ENCODE measurements around the gene COPG2. TPM values are rescaled to one million over a fixed set of nuclear protein-coding genes. Genes with fewer than 3 reads are reported as not detected.
A peak's percentile ranks its signal among the peaks of the same experiment; 100 is the strongest.

COPG2 gene
- polyA plus RNA-seq, 1 of the 3 experiments (the other 2 are of a cell fraction) = 44.3 TPM

GRCh38 chr7:130649004-130649790 is 19.4 kb downstream of the COPG2 start:
- Histone ChIP-seq H3K9me3 (no peaks in the 10 kb centered on the region), H3F3A (replicated peaks; ENCODE audit: insufficient read depth) (peaks cover 17% of the 10 kb centered on the region), H3K36me3 (replicated peaks in 1 of 2; ENCODE audit: control insufficient read depth in 1 of 2, insufficient read depth in 2 of 2, low read length in 1 of 2) (peaks cover 56 to 58% of the 10 kb centered on the region in 2 experiments), H3K4me2 (no peak overlapping the region), H2AFZ (ENCODE audit: low read depth) (no peak overlapping the region), H3K79me2 (ENCODE audit: insufficient read depth) (no peaks in the 10 kb centered on the region), H3K4me3 (ENCODE audit: low read depth in 2 of 2, low read length in 1 of 2) (no peak overlapping the region), H3K9me2 (peaks cover 7% of the 10 kb centered on the region; the same call in 1 of the 2 replicates), H4K20me1 (ENCODE audit: insufficient read depth) (no peaks in the 10 kb centered on the region), H3K4me1 (ENCODE audit: control insufficient read depth in 1 of 2, insufficient read depth in 2 of 2, low read depth in 1 of 2, low read length in 1 of 2) (no peaks in the 10 kb centered on the region), H3K27ac (ENCODE audit: low read depth in 2 of 2, low read length in 1 of 2) (peak overlapping the region in 1 of 2 experiments; percentile 37; a peak in 2 of 4 replicates), H3K9ac (no peak overlapping the region), H3K27me3 (ENCODE audit: insufficient read depth) (no peaks in the 10 kb centered on the region)
- TF ChIP-seq FOXM1 (IDR thresholded peaks at IDR 0.05; ENCODE audit: low read depth) (no peak), JUND (IDR thresholded peaks at IDR 0.05) (peak; percentile 52), TEAD4 (IDR thresholded peaks at IDR 0.05; ENCODE audit: borderline replicate concordance, insufficient read depth) (no peak), RFX5 (IDR thresholded peaks at IDR 0.05; ENCODE audit: low read length) (no peak), FOSL2 (IDR thresholded peaks at IDR 0.05; ENCODE audit: borderline replicate concordance, low read depth) (peak; percentile 72; the same call in 1 of the 2 replicates), USF1 (IDR thresholded peaks at IDR 0.05; ENCODE audit: borderline replicate concordance, low read depth) (no peak), NFIC (IDR thresholded peaks at IDR 0.05; ENCODE audit: borderline replicate concordance) (no peak), RXRA (IDR thresholded peaks at IDR 0.05; ENCODE audit: borderline replicate concordance, low read depth) (peak; percentile 40; the same call in 1 of the 2 replicates), MEF2A (IDR thresholded peaks at IDR 0.05; ENCODE audit: borderline replicate concordance, low read depth) (peak; percentile 71; the same call in 1 of the 2 replicates), GABPA (IDR thresholded peaks at IDR 0.05; ENCODE audit: low read depth) (no peak), ELF1 (IDR thresholded peaks at IDR 0.05) (no peak)
- TF ChIP-seq, protein P1, sequence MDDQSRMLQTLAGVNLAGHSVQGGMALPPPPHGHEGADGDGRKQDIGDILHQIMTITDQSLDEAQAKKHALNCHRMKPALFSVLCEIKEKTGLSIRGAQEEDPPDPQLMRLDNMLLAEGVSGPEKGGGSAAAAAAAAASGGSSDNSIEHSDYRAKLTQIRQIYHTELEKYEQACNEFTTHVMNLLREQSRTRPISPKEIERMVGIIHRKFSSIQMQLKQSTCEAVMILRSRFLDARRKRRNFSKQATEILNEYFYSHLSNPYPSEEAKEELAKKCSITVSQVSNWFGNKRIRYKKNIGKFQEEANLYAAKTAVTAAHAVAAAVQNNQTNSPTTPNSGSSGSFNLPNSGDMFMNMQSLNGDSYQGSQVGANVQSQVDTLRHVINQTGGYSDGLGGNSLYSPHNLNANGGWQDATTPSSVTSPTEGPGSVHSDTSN (IDR thresholded peaks at IDR 0.05) = no peak
- DNase-seq = no peak
- ChIA-PET POLR2A (no interaction called here), CTCF (interaction anchor here (0.7 kb wide), 1 partner anchor 109 kb away, joined by 3 read pairs; no protein-coding TSS in a partner anchor)
- WGBS (ENCODE audit: low lambda C conversion rate) = 84% methylated on average over 4 of the region's 4 CpGs

GRCh38 chr7:130648580-130648979 is 20.0 kb downstream of the COPG2 start:
- Histone ChIP-seq H3K4me3 (ENCODE audit: low read depth in 2 of 2, low read length in 1 of 2) (no peak overlapping the region), H2AFZ (ENCODE audit: low read depth) (no peak overlapping the region), H3K9me2 (peaks cover 7% of the 10 kb centered on the region; the same call in 1 of the 2 replicates), H3F3A (replicated peaks; ENCODE audit: insufficient read depth) (peaks cover 17% of the 10 kb centered on the region), H3K4me1 (ENCODE audit: control insufficient read depth in 1 of 2, insufficient read depth in 2 of 2, low read depth in 1 of 2, low read length in 1 of 2) (no peaks in the 10 kb centered on the region), H3K9ac (no peak overlapping the region), H3K27me3 (ENCODE audit: insufficient read depth) (no peaks in the 10 kb centered on the region), H4K20me1 (ENCODE audit: insufficient read depth) (no peaks in the 10 kb centered on the region), H3K27ac (ENCODE audit: low read depth in 2 of 2, low read length in 1 of 2) (peak overlapping the region in 1 of 2 experiments; percentile 37; a peak in 2 of 4 replicates), H3K9me3 (no peaks in the 10 kb centered on the region), H3K79me2 (ENCODE audit: insufficient read depth) (no peaks in the 10 kb centered on the region), H3K4me2 (no peak overlapping the region), H3K36me3 (replicated peaks in 1 of 2; ENCODE audit: control insufficient read depth in 1 of 2, insufficient read depth in 2 of 2, low read length in 1 of 2) (peaks cover 54 to 55% of the 10 kb centered on the region in 2 experiments)
- DNase-seq = no peak
- POLR2A ChIA-PET = no interaction called here
- 95% methylated on average over 5 of the region's 5 CpGs for WGBS (ENCODE audit: low lambda C conversion rate)
- CTCF ChIA-PET = interaction anchor here (0.7 kb wide), 1 partner anchor 110 kb away, joined by 3 read pairs; no protein-coding TSS in a partner anchor
- TF ChIP-seq GABPA (IDR thresholded peaks at IDR 0.05; ENCODE audit: low read depth) (no peak), TEAD4 (IDR thresholded peaks at IDR 0.05; ENCODE audit: borderline replicate concordance, insufficient read depth) (no peak), MEF2A (IDR thresholded peaks at IDR 0.05; ENCODE audit: borderline replicate concordance, low read depth) (no peak), EP300 (IDR thresholded peaks at IDR 0.05; ENCODE audit: borderline replicate concordance in 1 of 2, low read depth in 1 of 2, low read length in 1 of 2) (no peak), USF2 (IDR thresholded peaks at IDR 0.05; ENCODE audit: borderline replicate concordance, low read depth, low read length) (no peak), CHD2 (IDR thresholded peaks at IDR 0.05; ENCODE audit: low read length, partially characterized antibody) (no peak), FOSL2 (IDR thresholded peaks at IDR 0.05; ENCODE audit: borderline replicate concordance, low read depth) (no peak), TAF1 (IDR thresholded peaks at IDR 0.05; ENCODE audit: borderline replicate concordance, low read depth, low read length) (no peak)
- TF ChIP-seq, protein P2, sequence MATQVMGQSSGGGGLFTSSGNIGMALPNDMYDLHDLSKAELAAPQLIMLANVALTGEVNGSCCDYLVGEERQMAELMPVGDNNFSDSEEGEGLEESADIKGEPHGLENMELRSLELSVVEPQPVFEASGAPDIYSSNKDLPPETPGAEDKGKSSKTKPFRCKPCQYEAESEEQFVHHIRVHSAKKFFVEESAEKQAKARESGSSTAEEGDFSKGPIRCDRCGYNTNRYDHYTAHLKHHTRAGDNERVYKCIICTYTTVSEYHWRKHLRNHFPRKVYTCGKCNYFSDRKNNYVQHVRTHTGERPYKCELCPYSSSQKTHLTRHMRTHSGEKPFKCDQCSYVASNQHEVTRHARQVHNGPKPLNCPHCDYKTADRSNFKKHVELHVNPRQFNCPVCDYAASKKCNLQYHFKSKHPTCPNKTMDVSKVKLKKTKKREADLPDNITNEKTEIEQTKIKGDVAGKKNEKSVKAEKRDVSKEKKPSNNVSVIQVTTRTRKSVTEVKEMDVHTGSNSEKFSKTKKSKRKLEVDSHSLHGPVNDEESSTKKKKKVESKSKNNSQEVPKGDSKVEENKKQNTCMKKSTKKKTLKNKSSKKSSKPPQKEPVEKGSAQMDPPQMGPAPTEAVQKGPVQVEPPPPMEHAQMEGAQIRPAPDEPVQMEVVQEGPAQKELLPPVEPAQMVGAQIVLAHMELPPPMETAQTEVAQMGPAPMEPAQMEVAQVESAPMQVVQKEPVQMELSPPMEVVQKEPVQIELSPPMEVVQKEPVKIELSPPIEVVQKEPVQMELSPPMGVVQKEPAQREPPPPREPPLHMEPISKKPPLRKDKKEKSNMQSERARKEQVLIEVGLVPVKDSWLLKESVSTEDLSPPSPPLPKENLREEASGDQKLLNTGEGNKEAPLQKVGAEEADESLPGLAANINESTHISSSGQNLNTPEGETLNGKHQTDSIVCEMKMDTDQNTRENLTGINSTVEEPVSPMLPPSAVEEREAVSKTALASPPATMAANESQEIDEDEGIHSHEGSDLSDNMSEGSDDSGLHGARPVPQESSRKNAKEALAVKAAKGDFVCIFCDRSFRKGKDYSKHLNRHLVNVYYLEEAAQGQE (IDR thresholded peaks at IDR 0.05; ENCODE audit: low read depth, low read length) = no peak
- TF ChIP-seq, protein P1 (IDR thresholded peaks at IDR 0.05) = no peak

All from SK-N-SH (cell line).